Neutrophil (primary cell): ENCODE measurements around the gene AGO3.

Experiments
- H3K27ac ChIP-seq: fragments of 200-600 bp; sonication (generic); 2 replicates; pipeline ENCODE4 v1.5.1; 2016; ENCODE audit warnings: mild to moderate bottlenecking, moderate library complexity
- H3K27me3 ChIP-seq: fragments of 200-600 bp; sonication (generic); 2 replicates; pipeline ENCODE4 v1.6.0; 2016; ENCODE audit warnings: mild to moderate bottlenecking
- H3K36me3 ChIP-seq: fragments of 200-600 bp; sonication (generic); 2 replicates; pipeline ENCODE4 v1.5.1; 2017
- H3K4me1 ChIP-seq, 2 experiments: fragments of 200-600 bp in 1 of 2; sonication (generic) in 1 of 2; 1 replicate in 1 of 2; 2 replicates in 1 of 2; pipeline versions ENCODE4 v1.5.1 to v1.6.1; 2013 to 2016; ENCODE audit warnings: low read depth in 1 of 2, low read length in 1 of 2, mild to moderate bottlenecking in 1 of 2, moderate library complexity in 1 of 2; ENCODE audit not compliant: control insufficient read depth in 1 of 2, insufficient read depth in 1 of 2
- H3K4me3 ChIP-seq, 2 experiments: fragments of 200-600 bp in 1 of 2; sonication (generic) in 1 of 2; 1 replicate in 1 of 2; 2 replicates in 1 of 2; pipeline ENCODE4 v1.5.1; 2013 to 2016; ENCODE audit warnings: low read depth in 1 of 2, low read length in 1 of 2, mild to moderate bottlenecking in 1 of 2, moderate library complexity in 1 of 2
- H3K9me3 ChIP-seq: fragments of 200-600 bp; sonication (generic); 2 replicates; pipeline ENCODE4 v1.5.1; 2016
- CTCF ChIP-seq: fragments of 200-600 bp; sonication (generic); IDR thresholded peaks from 2 replicates; pipeline ENCODE4 v1.5.1; 2016; ENCODE audit warnings: antibody characterized with exemption

AGO3 gene

GRCh38 chr1:35902671-35903070 lies 28.2 kb upstream of the AGO3 start:
- Histone ChIP-seq H3K4me3 (no peak overlapping the region), H3K27ac (no peak overlapping the region), H3K27me3 (no peaks in the 10 kb centered on the region), H3K36me3 (peaks cover 86% of the 10 kb centered on the region), H3K4me1 (no peaks in the 10 kb centered on the region), H3K9me3 (no peaks in the 10 kb centered on the region)
- no peak for TF ChIP-seq CTCF

- Histone ChIP-seq H3K9me3 (no peaks in the 10 kb centered on the region), H3K4me1 (no peaks in the 10 kb centered on the region), H3K36me3 (peaks cover 90% of the 10 kb centered on the region), H3K4me3 (no peak overlapping the region), H3K27ac (no peak overlapping the region), H3K27me3 (no peaks in the 10 kb centered on the region)
- no peak for TF ChIP-seq CTCF
Measured at GRCh38 chr1:35914717-35915116, 16.2 kb upstream of the AGO3 start.

GRCh38 chr1:35915693-35916092 lies 15.2 kb upstream of the AGO3 start:
- Histone ChIP-seq H3K9me3 (no peaks in the 10 kb centered on the region), H3K4me1 (no peaks in the 10 kb centered on the region)

GRCh38 chr1:35923791-35924221 lies 7.1 kb upstream of the AGO3 start:
- TF ChIP-seq CTCF: no peak
- Histone ChIP-seq H3K27me3 (no peaks in the 10 kb centered on the region), H3K9me3 (no peaks in the 10 kb centered on the region), H3K36me3 (peaks cover 30% of the 10 kb centered on the region), H3K4me3 (no peak overlapping the region), H3K27ac (no peak overlapping the region), H3K4me1 (no peaks in the 10 kb centered on the region)

More at GRCh38 chr1:35915693-35916092, 15.2 kb upstream of the AGO3 start:
- no peaks in the 10 kb centered on the region for H3K27me3 ChIP-seq
- no peak overlapping the region for H3K4me3 ChIP-seq
- TF ChIP-seq CTCF: no peak
- H3K27ac ChIP-seq: no peak overlapping the region
- peaks cover 92% of the 10 kb centered on the region for H3K36me3 ChIP-seq

- H3K36me3 ChIP-seq: peaks cover 20% of the 10 kb centered on the region
Measured at GRCh38 chr1:35924838-35925237, 6.1 kb upstream of the AGO3 start.

More at GRCh38 chr1:35924838-35925237, 6.1 kb upstream of the AGO3 start:
- H3K9me3 ChIP-seq: no peaks in the 10 kb centered on the region
- H3K27ac ChIP-seq: no peak overlapping the region
- no peak overlapping the region for H3K4me3 ChIP-seq
- TF ChIP-seq CTCF: no peak
- peaks cover under 1% of the 10 kb centered on the region in 2 experiments for H3K4me1 ChIP-seq
- no peaks in the 10 kb centered on the region for H3K27me3 ChIP-seq
